Psoas muscle (tissue), 8 donors: Measurements from ENCODE around the gene GABBR2. TPM values are rescaled to one million over a fixed set of nuclear protein-coding genes. Genes with fewer than 3 reads are reported as not detected.

Source experiments
- ATAC-seq, 4 donors: fragments of 200-7000 bp; cut with Tn5 transposase; one replicate each; pipeline ENCODE4 v1.9.1; 2020; ENCODE audit warnings: moderate library complexity in 3 of 4, mild to moderate bottlenecking in 2 of 4
- DNase-seq, 2 donors: peaks; one replicate each; pipeline ENCODE4 v3.0.0-alpha.2; 2020
- H3K27ac ChIP-seq: fragments of 200-600 bp; one replicate; pipeline ENCODE4 v1.8.0; 2022
- H3K27me3 ChIP-seq, 3 donors: fragments of 200-600 bp in 1 of 3; one replicate each; pipeline versions ENCODE4 v1.6.1 to v1.8.0; 2013 to 2022; ENCODE audit warnings: low read length in 2 of 3, mild to moderate bottlenecking in 2 of 3, moderate library complexity in 1 of 3; ENCODE audit not compliant: insufficient read depth in 3 of 3
- H3K36me3 ChIP-seq, 2 donors: fragments of 200-600 bp in 1 of 2; one replicate each; pipeline versions ENCODE4 v1.6.1 to v1.8.0; 2013 to 2022; ENCODE audit warnings: low read depth in 1 of 2, mild to moderate bottlenecking in 1 of 2, moderate library complexity in 1 of 2; ENCODE audit not compliant: insufficient read depth in 1 of 2
- H3K4me1 ChIP-seq: fragments of 200-600 bp; one replicate; pipeline ENCODE4 v1.8.0; 2022
- H3K4me3 ChIP-seq: fragments of 200-600 bp; one replicate; pipeline ENCODE4 v1.8.0; 2022; ENCODE audit warnings: mild to moderate bottlenecking
- H3K9me3 ChIP-seq: fragments of 200-600 bp; one replicate; pipeline ENCODE4 v1.8.0; 2022
- CTCF ChIP-seq: fragments of 200-600 bp; IDR thresholded peaks from one replicate; pipeline ENCODE4 v1.8.0; 2022; ENCODE audit warnings: antibody characterized with exemption
- WGBS, 3 donors: extraction: QIAGEN DNeasy Blood & Tissue Kit; methylation state at CpG; one replicate each; pipeline versions ENCODE4 v1.1.6 to v1.1.7; 2013; 5-methylcytosine and 5-hydroxymethylcytosine counted together
- intact Hi-C, 2 donors: fragments of 100-400 bp; cut with DNase I; formaldehyde crosslinking; loops; one replicate each; pipeline versions ENCODE4 v1.11.0 to v1.14.2; 2022
- polyA plus RNA-seq, 3 donors: library from polyadenylated mRNA; stranded (reverse); fragments of 200-250 nt; gene quantifications; one replicate each; pipeline ENCODE4 v1.2.3, GENCODE V29; 2013
- total RNA-seq, 4 donors: library from RNA; stranded (reverse); fragmentation: NEBNext Ultra II Directional in 2 of 4; extraction: Animal tissue kit (Norgen Biotek cat#: 25700) in 2 of 4; gene quantifications; one replicate each; pipeline versions ENCODE4 v1.2.1 to v1.2.4, GENCODE V29; 2021 to 2023
- donor health status: healthy with polysubstance abuse.
- donor health status: DM: no; HTN: no; CAD: no; lungs with moderate emphysema.
- donor health status: Bipolar disorder and iron deficiency.
- donor health status: healthy.
- donor health status: DM: yes; HTN: yes; CAD: no.
- donor health status: DM: no; HTN: no; CAD: no.
- donor health status: DM: no; HTN: no; CAD: no.
- donor health status: DM: yes; HTN: yes; CAD: no.

GABBR2 gene
- total and polyA plus RNA-seq, 7 donors, result 0.08 to 0.66 (median 0.38) TPM

- H3K36me3 ChIP-seq, result no peaks in the 10 kb centered on the region
- H3K4me1 ChIP-seq, result no peaks in the 10 kb centered on the region
- no peak overlapping the region for H3K4me3 ChIP-seq
- no peak overlapping the region for H3K27ac ChIP-seq
- ATAC-seq (no peak), DNase-seq (no peak)
- 69 to 71% (median 70%) methylated on average over 11 of the region's 11 CpGs for WGBS, 3 donors
- intact Hi-C loops, result no loop called here
- no peak for TF ChIP-seq CTCF
- no peaks in the 10 kb centered on the region for H3K9me3 ChIP-seq
- H3K27me3 ChIP-seq, result peaks cover 0 to 1% (median 0%) of the 10 kb centered on the region in 3 donors
Measured at GRCh38 chr9:98594546-98595160, 114.1 kb downstream of the GABBR2 start.

GRCh38 chr9:98593354-98594253, 115.1 kb downstream of the GABBR2 start:
- no peak overlapping the region for H3K27ac ChIP-seq
- WGBS, 3 donors, result 67 to 78% (median 72%) methylated on average over 15 of the region's 15 CpGs
- intact Hi-C loops, result no loop called here
- peaks cover 0 to 1% (median 0%) of the 10 kb centered on the region in 3 donors for H3K27me3 ChIP-seq
- no peaks in the 10 kb centered on the region for H3K36me3 ChIP-seq
- H3K4me3 ChIP-seq, result no peak overlapping the region
- TF ChIP-seq CTCF, result no peak
- ATAC-seq (no peak), DNase-seq (no peak)
- H3K9me3 ChIP-seq, result no peaks in the 10 kb centered on the region
- no peaks in the 10 kb centered on the region for H3K4me1 ChIP-seq

DNA sequence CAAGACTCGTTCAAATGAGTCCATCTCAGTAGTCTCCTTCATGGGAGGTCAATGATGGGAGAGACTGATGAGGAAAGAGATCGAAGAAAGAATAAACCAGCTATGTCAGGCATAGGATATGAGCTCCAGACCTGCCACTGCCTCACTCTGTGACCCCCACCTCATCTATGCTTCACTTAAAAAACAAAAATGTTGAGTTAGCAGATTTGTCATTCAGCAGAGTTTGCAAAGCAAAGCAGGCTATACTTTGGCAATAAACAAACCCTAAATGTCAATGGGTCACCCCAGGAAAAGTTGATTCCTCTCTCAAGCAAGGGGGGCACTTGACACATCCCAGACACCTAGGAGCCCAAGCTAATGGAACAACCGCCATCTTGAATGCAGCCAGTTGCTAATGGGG, 117.0 kb downstream of the GABBR2 start:
- Histone ChIP-seq H3K4me1 (no peaks in the 10 kb centered on the region), H3K4me3 (no peak overlapping the region), H3K9me3 (no peaks in the 10 kb centered on the region), H3K27me3 (peaks cover 0 to 1% (median 0%) of the 10 kb centered on the region in 3 donors), H3K27ac (no peak overlapping the region), H3K36me3 (no peaks in the 10 kb centered on the region)
- intact Hi-C loops, result no loop called here
- no peak for ATAC-seq
- DNase-seq, result no peak
- 86 to 89% (median 89%) methylated on average over 3 of the region's 3 CpGs for WGBS, 3 donors
- no peak for TF ChIP-seq CTCF

DNA sequence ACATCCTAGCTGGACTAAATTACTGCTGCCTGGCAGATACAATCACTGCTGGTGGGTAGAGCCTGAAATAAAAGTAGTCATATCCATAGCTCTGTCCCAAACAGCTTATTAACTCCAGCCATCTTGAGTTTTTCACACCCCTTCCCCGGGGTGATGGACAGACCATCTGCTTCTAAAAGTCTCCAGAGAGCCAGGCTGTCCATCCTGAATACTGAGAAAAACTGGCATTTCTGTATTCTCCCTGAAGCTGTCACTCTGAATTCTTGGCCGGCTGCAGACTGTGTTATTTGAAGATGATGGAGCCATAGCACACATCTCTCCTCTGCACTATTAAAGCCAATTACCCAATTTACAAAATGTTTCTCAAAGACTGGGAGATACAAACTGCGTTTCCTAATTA, 118.6 kb downstream of the GABBR2 start:
- no peak for ATAC-seq
- intact Hi-C loops, result no loop called here

More for the DNA sequence above, 118.6 kb downstream of the GABBR2 start:
- Histone ChIP-seq H3K4me1 (no peaks in the 10 kb centered on the region), H3K36me3 (no peaks in the 10 kb centered on the region), H3K27ac (no peak overlapping the region), H3K9me3 (no peaks in the 10 kb centered on the region), H3K27me3 (peaks cover 0 to 1% (median 0%) of the 10 kb centered on the region in 3 donors), H3K4me3 (no peak overlapping the region)
- DNase-seq, result no peak
- TF ChIP-seq CTCF, result no peak
- 55 to 59% (median 57%) methylated on average over 3 of the region's 3 CpGs for WGBS, 3 donors
